NCI-H2081 (cell line): ENCODE results near the gene PRDM15.

Experiments used
- DNase-seq, 2 experiments: peaks; one replicate each; lab custom pipeline; 2025; lab: John Stamatoyannopoulos, UW

Gene PRDM15

GRCh38 chr21:41863439-41863740 is 15.8 kb downstream of the PRDM15 start:
- no peak for DNase-seq

DNA sequence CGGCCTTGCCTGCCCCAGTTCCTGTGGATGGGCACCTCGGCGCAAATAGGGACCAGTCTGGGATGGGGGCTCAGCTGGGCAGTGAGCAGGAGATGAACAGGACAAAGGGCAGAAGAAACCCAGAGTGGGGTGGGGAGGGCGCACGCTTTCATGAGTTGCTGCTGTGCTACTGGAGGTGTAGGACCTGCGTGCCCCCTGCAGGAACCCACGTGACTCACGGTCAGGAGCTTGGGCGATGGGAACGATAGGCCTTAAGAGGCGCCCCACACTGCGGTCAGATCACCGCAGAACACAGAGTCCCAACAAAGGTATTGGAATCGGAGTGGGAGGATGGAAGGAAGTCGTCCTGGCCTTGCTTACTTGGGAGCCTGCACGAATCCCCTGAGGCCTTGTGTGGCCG is 17.2 kb downstream of the PRDM15 start:
- no peak for DNase-seq

GRCh38 chr21:41861255-41861654 is 17.9 kb downstream of the PRDM15 start:
- no peak for DNase-seq

DNA sequence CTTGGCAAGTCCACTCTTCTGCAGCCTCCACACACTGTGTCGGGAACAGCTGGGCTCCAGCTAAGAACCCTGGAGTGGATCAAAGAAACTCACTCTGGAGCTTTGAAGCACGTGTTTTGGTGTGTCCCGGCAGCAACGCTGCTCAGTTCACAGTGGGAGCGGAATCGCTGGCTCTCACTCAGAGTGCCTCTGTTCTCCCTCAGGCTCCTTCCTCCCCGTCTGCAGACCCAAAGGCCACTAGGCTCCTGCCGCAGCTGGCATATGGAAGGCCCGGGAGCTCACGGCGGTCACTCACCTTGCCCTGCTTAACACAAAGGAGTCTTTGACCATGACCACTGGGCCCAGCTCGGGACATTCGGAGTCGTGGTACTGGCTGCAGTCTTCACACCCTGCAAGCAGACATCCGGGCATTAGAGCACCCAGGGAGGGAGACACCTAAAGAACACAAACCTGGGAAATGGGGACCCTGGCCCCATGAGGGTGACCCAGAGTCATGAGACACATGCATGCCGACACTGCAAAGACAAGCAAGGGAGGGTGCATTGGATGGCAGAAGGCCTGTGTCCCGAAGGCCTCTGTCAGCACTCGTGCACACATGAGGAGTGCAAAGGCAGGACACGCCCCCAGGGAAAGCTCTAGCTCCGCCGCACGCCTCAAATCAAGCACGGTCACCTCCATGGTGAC is 19.7 kb downstream of the PRDM15 start:
- no peak for DNase-seq

GRCh38 chr21:41858466-41859296 is 20.5 kb downstream of the PRDM15 start:
- no peak for DNase-seq

- no peak for DNase-seq
Observed at GRCh38 chr21:41857771-41858300, 21.3 kb downstream of the PRDM15 start.

DNA sequence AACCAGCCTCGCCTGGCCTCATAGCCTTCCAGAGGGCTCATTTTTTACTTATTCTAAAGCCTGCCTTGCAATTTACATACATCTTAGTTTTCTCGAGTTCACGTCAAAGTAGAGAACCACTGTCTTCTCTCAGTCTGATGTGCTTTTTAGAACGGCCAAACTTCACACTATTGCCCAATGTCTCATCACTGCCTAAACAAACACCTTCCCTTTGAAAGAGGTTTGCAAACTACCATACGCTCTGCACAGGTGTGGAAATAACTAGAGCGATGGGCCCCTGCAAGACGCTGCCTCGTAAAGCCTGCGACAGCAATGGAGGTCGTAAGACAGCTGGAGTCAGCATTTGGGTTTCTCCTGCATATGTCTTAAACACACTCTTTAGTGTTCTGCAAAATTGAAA is 22.6 kb downstream of the PRDM15 start:
- no peak for DNase-seq

- no peak for DNase-seq
Observed at GRCh38 chr21:41854426-41854995, 24.6 kb downstream of the PRDM15 start.

- no peak for DNase-seq
Observed at GRCh38 chr21:41852929-41853320, 26.2 kb downstream of the PRDM15 start.

DNA sequence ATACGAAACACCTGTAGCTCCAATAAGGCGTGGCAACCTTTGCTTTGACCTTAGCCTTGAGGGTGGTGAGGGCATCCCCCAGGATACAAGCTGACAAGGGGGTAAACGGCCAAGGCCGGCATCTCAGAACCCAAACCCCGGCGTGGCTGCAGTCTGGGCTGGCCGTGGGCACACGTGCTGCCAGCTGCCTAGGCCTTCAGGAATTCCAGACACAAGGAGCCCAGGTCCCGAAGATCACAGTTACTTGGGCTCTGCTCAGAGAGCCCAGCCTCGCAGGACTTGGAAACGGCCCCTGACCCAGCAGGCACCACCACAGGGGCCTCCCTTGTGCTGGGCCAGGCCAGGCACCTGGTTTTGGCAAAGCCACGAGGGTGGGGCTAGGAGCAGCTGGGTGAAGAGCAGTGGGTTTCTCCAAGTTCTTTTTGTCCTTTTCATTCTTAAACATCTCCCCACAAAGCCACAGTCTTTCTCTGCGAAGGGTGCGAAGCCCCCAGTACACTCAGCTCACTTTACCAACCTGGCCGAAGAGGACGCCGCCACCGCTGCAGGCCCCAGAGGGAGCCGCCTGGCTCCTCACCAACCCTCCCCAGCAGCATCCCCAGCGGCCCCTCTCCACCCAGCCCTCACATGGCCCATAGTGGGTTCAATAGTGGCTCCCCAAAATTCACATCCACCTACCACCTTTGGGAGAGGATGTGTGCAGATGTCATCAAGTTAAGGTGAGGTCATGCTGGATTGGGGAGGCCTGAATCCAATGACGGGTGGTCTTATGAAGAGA is 26.8 kb downstream of the PRDM15 start:
- no peak for DNase-seq

DNA sequence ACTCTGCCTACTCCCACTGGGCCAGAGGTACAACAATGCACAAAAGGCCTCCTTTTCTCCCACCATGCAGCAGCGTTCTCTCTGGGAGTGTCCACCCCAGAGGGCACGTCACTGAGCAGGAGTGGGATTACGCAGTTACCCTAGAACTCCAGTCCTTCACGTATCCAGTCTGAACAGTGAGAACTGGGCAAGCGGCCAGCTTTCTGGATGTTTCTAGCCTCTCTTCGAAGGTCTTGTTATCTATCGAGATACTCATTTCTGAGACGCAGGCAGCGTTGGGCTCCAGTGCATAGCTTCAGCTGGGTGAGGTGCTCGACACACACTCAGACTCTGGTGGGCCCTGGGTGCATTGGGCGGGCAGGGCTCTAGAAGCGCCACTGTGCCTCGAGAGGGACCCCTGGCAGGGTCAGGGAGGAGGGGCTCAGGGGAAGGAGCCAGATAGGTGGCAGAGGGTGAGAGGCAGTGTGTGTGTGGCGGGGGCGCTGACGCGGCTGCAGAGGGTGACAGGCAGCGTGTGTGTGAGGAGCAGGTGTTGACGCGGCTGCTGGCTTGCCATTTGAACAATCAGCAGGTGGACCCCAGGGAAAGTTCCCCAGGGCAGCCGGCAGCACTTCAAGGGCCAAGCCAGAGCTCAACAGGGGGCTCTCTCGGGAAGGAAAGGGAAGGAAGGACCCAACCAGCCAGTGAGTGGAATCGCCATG is 27.9 kb downstream of the PRDM15 start:
- no peak for DNase-seq

- no peak for DNase-seq
Observed at GRCh38 chr21:41850085-41850484, 29.1 kb downstream of the PRDM15 start.

DNA sequence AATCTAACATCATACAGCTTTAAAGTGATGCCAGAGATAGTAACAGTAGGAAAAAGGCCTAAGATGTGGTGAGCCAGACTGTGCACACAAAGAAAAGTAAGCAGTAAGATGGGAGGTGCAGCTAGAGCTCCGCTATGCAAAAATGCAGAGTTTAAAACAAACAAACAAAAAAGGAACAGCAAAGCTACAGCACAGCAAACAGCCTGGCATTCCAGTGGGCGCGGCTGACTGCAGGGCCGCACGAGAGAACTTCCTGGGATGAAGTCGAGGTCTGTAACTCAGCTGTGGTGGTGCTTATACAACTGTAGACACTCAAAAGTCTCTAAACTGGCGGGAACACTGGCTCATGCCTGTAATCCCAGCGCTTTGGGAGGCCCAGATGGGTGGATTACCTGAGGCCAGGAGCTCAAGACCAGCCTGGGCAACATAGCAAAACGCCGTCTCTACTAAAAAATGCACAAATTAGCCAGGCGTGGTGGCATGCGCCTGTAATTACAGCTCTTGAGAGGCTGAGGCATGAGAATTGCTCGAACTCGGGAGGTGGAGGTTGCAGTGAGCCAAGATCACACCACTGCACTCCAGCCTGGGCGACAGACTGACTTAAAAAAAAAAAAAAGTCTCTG is 30.1 kb downstream of the PRDM15 start:
- no peak for DNase-seq

- no peak for DNase-seq
Observed at GRCh38 chr21:41848533-41848932, 30.6 kb downstream of the PRDM15 start.

DNA sequence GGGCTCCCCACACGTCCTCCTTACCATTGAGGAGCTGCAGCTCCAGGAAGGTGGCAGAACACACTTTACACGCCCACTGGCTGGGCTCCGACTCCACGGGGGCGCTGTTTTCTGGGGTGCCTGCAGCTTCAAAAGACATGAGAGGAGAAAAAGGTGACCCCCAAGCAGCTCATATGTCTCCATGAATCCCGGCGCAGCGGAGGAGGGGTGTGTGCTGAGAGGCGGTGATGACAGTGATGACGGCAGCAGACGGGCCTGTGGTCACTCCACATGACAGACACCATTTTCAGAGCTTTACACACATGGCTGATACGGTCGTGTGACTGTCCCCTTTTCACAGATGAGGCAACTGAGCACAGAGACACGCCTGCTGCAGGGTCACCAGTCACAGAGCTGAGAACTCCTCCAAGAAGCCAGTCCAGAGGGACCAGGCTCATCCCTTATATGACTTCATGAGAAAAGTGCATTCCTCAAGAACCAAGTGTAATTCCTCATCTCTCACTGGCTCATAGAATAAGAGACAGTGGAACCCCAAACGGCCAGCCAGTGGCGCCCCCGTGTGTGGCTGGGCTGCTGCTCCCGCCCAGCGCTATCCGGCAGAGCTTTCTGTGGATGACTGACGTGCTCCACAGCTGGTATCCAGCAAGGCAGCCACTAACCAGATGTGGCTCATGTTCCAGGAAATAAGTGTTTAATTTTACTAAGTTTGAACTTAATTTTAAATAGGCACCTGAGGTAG is 31.9 kb downstream of the PRDM15 start:
- DNase-seq = no peak

GRCh38 chr21:41846536-41846935 is 32.6 kb downstream of the PRDM15 start:
- no peak for DNase-seq

DNA sequence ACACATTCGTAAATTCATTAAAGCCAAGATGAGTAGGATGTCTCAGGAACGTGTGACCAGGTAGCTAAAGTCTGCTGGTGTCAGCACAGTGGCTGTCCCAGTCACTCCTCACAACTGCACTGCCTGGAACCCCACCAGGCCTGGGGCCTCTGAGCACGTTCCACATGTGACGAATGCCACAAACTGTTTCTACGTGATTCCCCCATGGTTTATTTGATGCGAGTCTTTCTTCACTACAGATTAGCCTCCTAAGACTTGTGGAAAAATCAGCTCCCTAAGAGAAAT is 33.2 kb downstream of the PRDM15 start:
- no peak for DNase-seq

DNA sequence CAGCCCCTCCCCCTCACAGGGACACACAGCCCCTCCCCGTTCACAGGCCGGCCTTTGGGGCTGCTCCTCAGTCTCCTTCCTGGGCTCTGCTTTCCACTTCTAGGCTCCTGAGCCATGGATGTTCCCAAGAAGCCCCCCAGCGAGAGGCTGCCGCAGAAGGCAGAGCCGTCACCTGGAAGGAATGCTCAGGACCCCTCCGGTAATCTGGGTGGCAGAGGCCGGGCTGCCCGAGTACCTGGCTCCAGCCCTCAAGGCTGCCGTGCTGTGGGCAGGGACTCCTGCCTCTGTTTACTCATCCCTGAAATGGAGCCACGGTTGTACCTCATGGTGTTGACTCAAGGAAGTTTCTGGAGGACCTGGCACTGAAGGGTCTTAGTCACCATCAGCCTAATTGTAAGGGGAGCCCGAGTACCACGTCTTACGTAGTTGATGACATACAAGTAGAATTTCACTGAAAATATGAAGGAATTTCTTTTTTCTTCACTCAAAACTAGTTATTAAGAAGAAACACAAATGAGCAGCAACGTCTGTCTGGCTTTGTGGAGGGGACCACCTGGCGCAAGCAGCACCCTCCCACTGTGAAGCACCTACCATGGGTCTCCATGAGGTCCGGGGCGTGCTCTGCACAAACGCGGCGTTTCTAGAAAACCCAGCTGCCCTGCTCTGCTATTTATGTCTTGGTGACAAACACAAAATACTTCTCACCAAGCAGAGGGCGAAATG is 33.7 kb downstream of the PRDM15 start:
- DNase-seq = no peak

DNA sequence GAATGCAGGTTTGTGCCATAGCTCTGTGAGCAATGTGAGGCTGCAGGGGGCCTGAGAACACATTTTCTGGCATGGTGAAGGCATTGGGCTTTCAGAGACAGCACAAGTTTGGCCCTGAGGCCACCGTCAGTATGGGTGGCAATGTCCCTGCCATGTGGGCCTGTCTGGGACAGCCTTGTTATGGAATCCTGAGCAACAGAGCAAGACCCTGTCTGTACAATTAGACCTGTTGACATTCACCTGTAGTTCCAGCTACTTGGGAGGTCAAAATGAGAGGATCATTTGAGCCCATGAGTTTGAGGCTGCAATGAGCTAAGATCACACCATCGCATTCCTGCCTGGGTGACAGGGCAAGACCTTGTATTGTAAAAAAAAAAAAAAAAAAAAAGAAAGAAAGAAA is 35.6 kb downstream of the PRDM15 start:
- DNase-seq = no peak

DNA sequence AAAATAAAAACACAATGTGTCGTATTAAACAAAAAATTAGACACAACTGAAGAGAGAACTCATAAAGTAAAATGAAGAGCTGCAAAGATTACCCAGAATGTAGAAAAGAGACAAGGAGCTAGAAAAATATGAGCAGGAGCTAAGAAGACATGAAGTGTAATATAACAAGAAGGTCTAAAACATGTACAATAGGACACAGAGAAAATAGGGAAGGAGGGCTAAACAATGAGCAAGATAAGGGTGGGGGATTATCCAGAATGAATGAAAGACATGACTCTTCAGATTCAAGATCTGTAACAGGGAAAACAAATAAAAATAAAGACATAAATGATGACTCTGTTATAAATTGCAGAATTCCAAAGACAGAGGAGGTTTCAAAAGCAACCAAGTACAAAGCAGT is 38.3 kb downstream of the PRDM15 start:
- no peak for DNase-seq
